ENCODE measurements around the gene KRTAP17-1. TPM values are rescaled to one million over a fixed set of nuclear protein-coding genes. Genes with fewer than 3 reads are reported as not detected.

Gene KRTAP17-1
- total RNA-seq, 1 donor from 2014 or later: not detected

DNA sequence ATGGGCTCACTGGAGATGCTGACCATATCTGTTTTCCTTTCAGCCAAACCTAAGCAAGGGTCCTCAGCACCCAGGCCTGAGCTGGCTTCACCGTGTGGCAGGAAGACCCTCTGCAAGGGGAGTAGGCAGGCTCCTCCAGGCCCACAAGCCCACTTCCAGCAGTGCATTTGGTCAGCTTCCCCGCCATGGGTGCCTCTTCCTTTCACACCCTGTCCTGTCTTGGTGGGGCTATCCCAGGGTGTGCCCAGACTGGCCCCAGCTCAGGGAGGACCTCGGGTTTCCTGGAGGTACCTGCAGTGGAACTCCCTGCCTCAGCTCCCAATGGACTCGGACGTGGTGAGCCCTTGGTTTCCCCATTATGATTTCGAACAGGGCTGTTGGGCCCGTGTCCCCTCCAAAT, 12.7 kb upstream of the KRTAP17-1 start:
- Mint-ChIP-seq H3K4me3 (ENCODE audit: unreplicated experiment) (no peak overlapping the region), H3K9me3 (ENCODE audit: unreplicated experiment) (no peaks in the 10 kb centered on the region), H3K4me1 (ENCODE audit: unreplicated experiment) (no peaks in the 10 kb centered on the region), H3K36me3 (ENCODE audit: low read depth, unreplicated experiment) (no peaks in the 10 kb centered on the region), H3K27me3 (ENCODE audit: unreplicated experiment) (peaks cover 5% of the 10 kb centered on the region), H3K27ac (ENCODE audit: unreplicated experiment) (no peak overlapping the region)
- TF ChIP-seq, protein P1, sequence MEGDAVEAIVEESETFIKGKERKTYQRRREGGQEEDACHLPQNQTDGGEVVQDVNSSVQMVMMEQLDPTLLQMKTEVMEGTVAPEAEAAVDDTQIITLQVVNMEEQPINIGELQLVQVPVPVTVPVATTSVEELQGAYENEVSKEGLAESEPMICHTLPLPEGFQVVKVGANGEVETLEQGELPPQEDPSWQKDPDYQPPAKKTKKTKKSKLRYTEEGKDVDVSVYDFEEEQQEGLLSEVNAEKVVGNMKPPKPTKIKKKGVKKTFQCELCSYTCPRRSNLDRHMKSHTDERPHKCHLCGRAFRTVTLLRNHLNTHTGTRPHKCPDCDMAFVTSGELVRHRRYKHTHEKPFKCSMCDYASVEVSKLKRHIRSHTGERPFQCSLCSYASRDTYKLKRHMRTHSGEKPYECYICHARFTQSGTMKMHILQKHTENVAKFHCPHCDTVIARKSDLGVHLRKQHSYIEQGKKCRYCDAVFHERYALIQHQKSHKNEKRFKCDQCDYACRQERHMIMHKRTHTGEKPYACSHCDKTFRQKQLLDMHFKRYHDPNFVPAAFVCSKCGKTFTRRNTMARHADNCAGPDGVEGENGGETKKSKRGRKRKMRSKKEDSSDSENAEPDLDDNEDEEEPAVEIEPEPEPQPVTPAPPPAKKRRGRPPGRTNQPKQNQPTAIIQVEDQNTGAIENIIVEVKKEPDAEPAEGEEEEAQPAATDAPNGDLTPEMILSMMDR (IDR thresholded peaks at IDR 0.05; ENCODE audit: unreplicated experiment): no peak
- no peak for DNase-seq (ENCODE audit: low spot score)

DNA sequence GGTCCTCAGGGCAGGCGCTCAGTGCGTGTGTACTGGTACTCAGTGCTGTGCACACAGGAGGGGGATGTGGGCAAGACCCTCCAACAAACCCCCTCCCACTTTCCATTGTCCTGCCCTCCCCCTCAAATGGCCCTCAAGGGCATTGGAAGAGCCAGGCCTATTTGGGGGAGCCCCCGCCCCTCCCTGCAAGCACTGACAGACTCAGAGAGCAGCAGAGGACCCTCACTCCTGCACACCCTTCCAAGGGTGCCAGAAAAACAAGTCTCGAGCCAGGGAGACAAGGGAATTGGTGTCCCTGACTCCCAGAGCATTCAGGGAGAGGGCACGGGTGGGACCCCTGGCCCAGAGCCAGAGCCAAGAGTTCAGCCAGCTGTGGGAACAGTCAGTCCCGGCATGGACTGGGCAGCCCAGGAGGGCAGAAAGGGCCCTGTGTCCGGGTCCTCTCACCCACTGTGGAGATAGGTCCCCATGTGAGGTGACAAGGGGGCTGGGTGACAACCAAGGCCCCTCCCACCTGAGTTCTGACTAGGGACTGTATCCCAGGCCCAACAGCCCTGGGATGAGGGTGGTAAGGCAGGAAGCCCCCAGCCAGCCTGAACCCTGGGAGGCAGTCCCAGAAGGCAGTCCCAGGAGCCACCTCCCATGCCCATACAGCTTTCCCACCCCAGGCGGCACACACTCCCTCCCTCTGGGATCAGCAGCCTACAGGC, 12.1 kb upstream of the KRTAP17-1 start:
- Mint-ChIP-seq H3K4me1 (ENCODE audit: unreplicated experiment) (no peaks in the 10 kb centered on the region), H3K36me3 (ENCODE audit: low read depth, unreplicated experiment) (peaks cover 3% of the 10 kb centered on the region), H3K27ac (ENCODE audit: unreplicated experiment) (no peak overlapping the region), H3K9me3 (ENCODE audit: unreplicated experiment) (no peaks in the 10 kb centered on the region), H3K4me3 (ENCODE audit: unreplicated experiment) (no peak overlapping the region), H3K27me3 (ENCODE audit: unreplicated experiment) (peaks cover 3% of the 10 kb centered on the region)
- DNase-seq (ENCODE audit: low spot score): no peak
- TF ChIP-seq, protein P1 (IDR thresholded peaks at IDR 0.05; ENCODE audit: unreplicated experiment): no peak

DNA sequence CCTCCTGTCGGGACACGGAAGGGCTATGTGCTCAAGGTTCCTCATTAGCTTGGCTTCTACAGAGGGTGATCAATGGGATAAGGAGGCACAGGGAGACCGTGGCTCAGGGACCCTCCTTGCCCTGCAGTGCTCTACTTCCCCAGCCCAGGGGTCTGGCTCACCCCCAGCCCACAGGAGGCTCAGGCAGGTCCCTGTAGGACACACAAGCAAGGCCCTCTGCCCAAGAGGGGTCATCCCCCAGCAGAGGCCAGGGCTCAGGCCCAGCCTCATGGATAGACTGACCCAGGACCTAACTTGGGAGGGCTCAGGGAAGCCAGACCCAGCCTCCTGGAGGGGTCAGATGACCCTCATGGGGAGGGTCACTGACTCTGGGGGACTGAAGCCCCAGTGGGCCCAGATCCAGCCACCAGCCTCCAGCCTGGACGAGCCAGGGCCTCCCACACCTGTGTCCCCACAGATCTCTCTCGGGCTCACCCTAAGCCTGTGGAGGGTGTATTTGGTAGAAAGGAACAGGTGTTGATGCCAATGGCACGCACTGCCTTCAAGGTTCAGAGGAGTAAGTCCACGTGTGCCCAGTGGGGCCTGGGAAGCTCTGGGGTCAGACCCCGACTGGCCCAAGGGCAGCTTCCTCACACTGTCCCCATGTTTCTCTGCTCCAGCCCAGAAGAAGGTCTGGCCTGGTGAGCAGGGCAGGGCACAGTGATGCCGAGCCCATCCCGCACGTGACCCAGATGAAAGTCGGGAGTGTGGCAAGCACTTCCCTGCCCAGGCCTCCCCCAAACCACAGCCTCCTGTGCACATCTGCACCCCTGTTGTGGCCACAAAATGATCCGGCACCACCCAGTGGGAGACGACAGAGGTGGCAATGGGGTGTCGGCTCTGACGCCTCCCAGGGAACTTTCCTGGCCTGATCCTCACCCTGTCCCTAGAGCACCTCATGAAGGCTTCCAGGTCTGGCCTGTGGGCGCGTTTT, 10.9 kb upstream of the KRTAP17-1 start:
- TF ChIP-seq, protein P1 (IDR thresholded peaks at IDR 0.05; ENCODE audit: unreplicated experiment): no peak
- Mint-ChIP-seq H3K9me3 (ENCODE audit: unreplicated experiment) (no peaks in the 10 kb centered on the region), H3K36me3 (ENCODE audit: low read depth, unreplicated experiment) (peaks cover 3% of the 10 kb centered on the region), H3K4me3 (ENCODE audit: unreplicated experiment) (no peak overlapping the region), H3K27ac (ENCODE audit: unreplicated experiment) (no peak overlapping the region), H3K27me3 (ENCODE audit: unreplicated experiment) (peaks cover 1% of the 10 kb centered on the region), H3K4me1 (ENCODE audit: unreplicated experiment) (no peaks in the 10 kb centered on the region)
- DNase-seq (ENCODE audit: low spot score): no peak

DNA sequence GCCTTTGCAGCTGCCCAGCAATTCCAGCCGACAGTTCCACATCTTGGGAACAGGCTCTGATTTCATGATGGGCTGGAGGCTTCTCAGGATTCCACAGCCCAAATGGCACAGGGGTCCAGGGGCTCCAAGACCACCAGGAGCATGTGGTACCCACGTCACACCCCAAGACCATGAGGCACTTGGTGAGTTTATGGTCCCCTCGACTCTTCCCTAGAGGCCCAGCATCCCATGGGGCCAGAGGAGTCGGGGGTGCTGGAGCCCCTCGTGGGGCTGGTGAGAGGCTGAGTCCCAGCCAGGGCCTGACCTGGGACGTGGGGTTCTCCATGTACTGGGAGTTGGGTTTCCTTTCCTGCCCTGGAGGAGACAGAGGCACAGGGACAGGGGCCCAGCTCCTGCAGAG, 10.1 kb upstream of the KRTAP17-1 start:
- Mint-ChIP-seq H3K4me1 (ENCODE audit: unreplicated experiment) (no peaks in the 10 kb centered on the region), H3K9me3 (ENCODE audit: unreplicated experiment) (no peaks in the 10 kb centered on the region), H3K4me3 (ENCODE audit: unreplicated experiment) (no peak overlapping the region), H3K36me3 (ENCODE audit: low read depth, unreplicated experiment) (peaks cover 3% of the 10 kb centered on the region), H3K27me3 (ENCODE audit: unreplicated experiment) (peaks cover 1% of the 10 kb centered on the region), H3K27ac (ENCODE audit: unreplicated experiment) (no peak overlapping the region)
- DNase-seq (ENCODE audit: low spot score): no peak
- TF ChIP-seq, protein P1 (IDR thresholded peaks at IDR 0.05; ENCODE audit: unreplicated experiment): no peak

Data from endothelial cell (in vitro differentiated cells).